GM12878 (cell line): ENCODE results near the gene PRRC2A. TPM values are rescaled to one million over a fixed set of nuclear protein-coding genes. Genes with fewer than 3 reads are reported as not detected.

Source experiments
- ATAC-seq: fragments of 200-7000 bp; cut with Tn5 transposase; 3 replicates; pipeline ENCODE4 v1.9.1; 2020; ENCODE audit warnings: mild to moderate bottlenecking, moderate library complexity
- BruUV-seq: library from RNA; stranded (reverse); fragments of 400-500 nt; replicated peaks from 2 replicates; lab custom pipeline; 2021; lab: Mats Ljungman, UMichigan
- CTCF ChIA-PET: fragments of 300-600 bp; sonication (Branson Sonifier 250); formaldehyde crosslinking; extraction: SDS; loops from one replicate; lab custom pipeline; 2021; ENCODE audit warnings: inconsistent platforms; lab: Yijun Ruan, JAX
- POLR2A ChIA-PET: fragments of 350-600 bp; formaldehyde crosslinking; extraction: SDS; loops from one replicate; lab custom pipeline; 2021; ENCODE audit warnings: inconsistent platforms; lab: Charles Lee
- RAD21 ChIA-PET: fragments of 300-600 bp; sonication (Branson Sonifier 250); formaldehyde crosslinking; loops from one replicate; lab custom pipeline; 2023; ENCODE audit warnings: antibody characterized with exemption; ENCODE audit not compliant: unreplicated experiment; lab: Charles Lee
- SMC1A ChIA-PET: fragments of 300-600 bp; sonication (Branson Sonifier 250); formaldehyde crosslinking; loops from one replicate; lab custom pipeline; 2023; ENCODE audit not compliant: unreplicated experiment, uncharacterized antibody; lab: Charles Lee
- DNase-seq: peaks from one replicate; pipeline ENCODE4 v3.0.0-alpha.2; 2011; ENCODE audit warnings: low read depth, low spot score
- FAIRE-seq: peaks from 3 replicates; lab custom pipeline; 2011; peaks lifted over from hg19 to GRCh38; lab: Jason Lieb, UNC
- H2AFZ ChIP-seq: 2 replicates; pipeline ENCODE4 v1.6.0; 2011; ENCODE audit warnings: low read depth, low read length, control low read depth; ENCODE audit not compliant: control insufficient read depth
- H3K27ac ChIP-seq: 2 replicates; pipeline ENCODE4 v1.5.1; 2011; ENCODE audit warnings: control low read depth; ENCODE audit not compliant: control insufficient read depth, insufficient read depth
- H3K27me3 ChIP-seq, 2 experiments: replicated peaks in 1 of 2; 2 replicates each; pipeline versions ENCODE4 v1.6.0 to v1.6.1; 2011; ENCODE audit warnings: low read length in 1 of 2; ENCODE audit not compliant: control insufficient read depth in 2 of 2, insufficient read depth in 2 of 2
- H3K36me3 ChIP-seq, 2 experiments: 2 replicates each; pipeline ENCODE4 v1.5.1; 2011; ENCODE audit warnings: low read length in 1 of 2; ENCODE audit not compliant: control insufficient read depth in 2 of 2, insufficient read depth in 2 of 2
- H3K4me1 ChIP-seq: 2 replicates; pipeline ENCODE4 v1.6.1; 2011; ENCODE audit warnings: mild to moderate bottlenecking, low read length, moderate library complexity, mixed read lengths; ENCODE audit not compliant: control insufficient read depth, insufficient read depth
- H3K4me2 ChIP-seq: 2 replicates; pipeline ENCODE4 v1.6.0; 2011; ENCODE audit warnings: control low read depth; ENCODE audit not compliant: control insufficient read depth, insufficient read depth
- H3K4me3 ChIP-seq: fragments of 200-600 bp; sonication (generic); 2 replicates; pipeline ENCODE4 v1.5.1; 2016
- H3K79me2 ChIP-seq: 2 replicates; pipeline ENCODE4 v1.6.0; 2011; ENCODE audit warnings: low read length; ENCODE audit not compliant: control insufficient read depth, insufficient read depth
- H3K9ac ChIP-seq: 2 replicates; pipeline ENCODE4 v1.8.0; 2011; ENCODE audit warnings: low read length, control low read depth, mixed read lengths; ENCODE audit not compliant: control insufficient read depth, insufficient read depth
- H3K9me3 ChIP-seq: replicated peaks from 3 replicates; pipeline ENCODE4 v1.5.1; 2011; ENCODE audit warnings: mild to moderate bottlenecking, low read length; ENCODE audit not compliant: control insufficient read depth, insufficient read depth
- H4K20me1 ChIP-seq: 2 replicates; pipeline ENCODE4 v1.6.0; 2011; ENCODE audit not compliant: control insufficient read depth, insufficient read depth
- IKZF2 ChIP-seq, 2 experiments: fragments of 450-650 bp; IDR thresholded peaks; 2 replicates each; pipeline ENCODE4 v1.6.1; 2017; ENCODE audit warnings: mild to moderate bottlenecking in 2 of 2, moderate library complexity in 2 of 2
- POLR2AphosphoS5 ChIP-seq: IDR thresholded peaks from 2 replicates; pipeline ENCODE4 v1.6.1; 2011; ENCODE audit warnings: mild to moderate bottlenecking, low read length, inconsistent platforms
- WGBS: methylation state at CpG from one replicate; pipeline ENCODE4 v1.1.6; 2016; ENCODE audit warnings: low lambda C conversion rate; ENCODE audit not compliant: insufficient replicate concordance, insufficient coverage; ENCODE audit errors: missing lambda C conversion rate; 5-methylcytosine and 5-hydroxymethylcytosine counted together
- in situ Hi-C: fragments of 300-500 bp; cut with MboI; formaldehyde crosslinking; loops from 9 replicates; pipeline ENCODE4 v1.14.3; 2018; ENCODE audit warnings: mixed read lengths
- intact Hi-C: fragments of 100-400 bp; cut with micrococcal nuclease; formaldehyde crosslinking; loops from one replicate; pipeline ENCODE4 v1.14.2; 2022; ENCODE audit not compliant: unreplicated experiment
- microRNA-seq: library from miRNA; unstranded; fragments of <30 nt; microRNA quantifications from one replicate; pipeline ENCODE4, GENCODE V29; 2018
- polyA plus RNA-seq, 11 experiments: library from polyadenylated mRNA; depleted of rRNA in 4 of 11; unstranded in 6 of 11; stranded (reverse) in 5 of 11; fragments of >200 nt; fragmentation: Nextera tagmentation in 4 of 11; fragmentation: Illumina TruSeq in 1 of 11; extraction: Ambion mirVana in 4 of 11; extraction: Trizol in 1 of 11; gene quantifications; 1 replicate in 1 of 11; 2 replicates in 10 of 11; pipeline versions ENCODE4 v1.2.1 to v1.2.3, GENCODE V29; 2011 to 2016; ENCODE audit warnings: inconsistent platforms in 2 of 11, missing spikeins in 2 of 11, low read depth in 1 of 11
- small RNA-seq: library from RNA; depleted of rRNA; stranded (forward); fragments of <200 nt; gene quantifications from one replicate; pipeline ENCODE3, GENCODE V24; 2014
- total RNA-seq, 4 experiments: library from RNA; depleted of rRNA in 3 of 4; stranded (reverse); fragments of >200 nt in 3 of 4; fragmentation: Illumina TruSeq in 1 of 4; extraction: Trizol in 1 of 4; gene quantifications; 2 replicates each; pipeline versions ENCODE4 v1.2.1 to v1.2.3, GENCODE V29; 2013 to 2021

Gene PRRC2A
- total and polyA plus RNA-seq, 10 of the 15 experiments (the other 5 are each of a cell fraction or from before 2014, with no cell fraction given): 0.40 to 244 (median 61.3) TPM

DNA sequence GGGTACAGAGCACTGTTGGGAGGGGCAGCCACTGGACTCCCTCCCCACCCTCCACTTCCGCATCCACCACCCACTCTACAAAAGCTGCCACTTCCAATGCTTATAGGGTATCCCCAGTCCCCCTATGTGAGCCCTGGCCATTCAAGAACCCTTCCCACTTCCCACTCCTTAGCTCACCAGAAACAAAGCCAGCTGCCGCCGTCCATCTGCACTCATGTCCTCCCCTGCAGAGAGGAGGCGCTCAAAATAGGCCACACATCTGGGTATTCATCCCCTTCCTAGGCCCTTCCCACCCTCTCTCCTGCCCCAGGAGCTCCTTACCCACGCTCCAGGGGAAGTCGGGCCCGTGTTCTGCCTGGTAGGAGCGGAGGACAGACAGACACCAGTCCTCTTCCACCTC lies 66.8 kb downstream of the PRRC2A start:
- ChIA-PET CTCF (interaction anchor here (1.2 kb wide), 2 partner anchors 25 to 83 kb away, joined by 3 to 4 read pairs; no protein-coding TSS in a partner anchor), POLR2A (no interaction called here), RAD21 (no interaction called here), SMC1A (no interaction called here)
- no peaks in the 10 kb centered on the region for H3K9me3 ChIP-seq
- H3K4me3 ChIP-seq: no peak overlapping the region
- 85% methylated on average over 8 of the region's 8 CpGs for WGBS
- H3K4me2 ChIP-seq: no peak overlapping the region
- ATAC-seq: no peak
- H3K9ac ChIP-seq: no peak overlapping the region
- H3K79me2 ChIP-seq: no peaks in the 10 kb centered on the region
- TSS peak; percentile 22 for BruUV-seq
- no peak for FAIRE-seq
- H3K27me3 ChIP-seq: no peaks in the 10 kb centered on the region
- intact Hi-C loops: no loop called here
- no peak for DNase-seq
- in situ Hi-C loops: no loop called here
- H4K20me1 ChIP-seq: no peaks in the 10 kb centered on the region
- TF ChIP-seq IKZF2 (IDR thresholded peaks at IDR 0.05) (no peak), POLR2AphosphoS5 (peak; percentile 27; the same call in 1 of the 2 replicates)
- TF ChIP-seq, all 136 proteins: peak for 1
- Histone ChIP-seq H3K36me3 (peaks cover 7 to 31% of the 10 kb centered on the region in 2 experiments; a peak in 3 of 4 replicates), H3K4me1 (no peaks in the 10 kb centered on the region), H2AFZ (no peak overlapping the region), H3K27ac (no peak overlapping the region)

Small RNA genes lying within 50 kb of the gene (microRNA-seq; reads per million reads assigned to microRNA genes)
- gene MIR6832: 0.56 reads per million

Small RNA genes lying within 50 kb of the gene (small RNA-seq; reads per million reads assigned to genes)
- not detected for gene MIR6832
- not detected for gene RF00019
- 4.4 reads per million, percentile 86 among the genes with 10 or more reads in this experiment for gene SNORA38
- gene UQCRHP1: not detected

Other genes starting within 250 kb of the PRRC2A start
Only the 7 nearest of the 35 such genes appear.
- gene LTB, start 38.3 kb upstream of the PRRC2A start, total RNA-seq (2014; rRNA removed): 37.9 and 48.6 TPM in 2 replicates
- 22.6 and 23.3 TPM in 2 replicates for gene LTB, start 38.3 kb upstream of the PRRC2A start, total RNA-seq (2014; rRNA removed; fragmentation: Illumina TruSeq; extraction: Trizol)
- 46.8 and 50.9 TPM in 2 replicates for gene LTB, start 38.3 kb upstream of the PRRC2A start, total RNA-seq (2021)
- 3.2 and 4.9 TPM in 2 replicates for gene LTB, start 38.3 kb upstream of the PRRC2A start, polyA plus RNA-seq (2011; rRNA removed)
- gene LTB, start 38.3 kb upstream of the PRRC2A start, polyA plus RNA-seq (2014; fragmentation: Illumina TruSeq; extraction: Trizol): 2.7 and 10.0 TPM in 2 replicates
- gene LTB, start 38.3 kb upstream of the PRRC2A start, polyA plus RNA-seq (2014; fragmentation: Nextera tagmentation; extraction: Ambion mirVana): 1 to 10 TPM in 1 of 2 experiments, under 1 TPM in 1; 0.71 to 5.9 TPM
- gene LTB, start 38.3 kb upstream of the PRRC2A start, polyA plus RNA-seq (2014; rRNA removed): 74.3 and 91.2 TPM in 2 replicates
- 10 to 100 TPM; 16.6 to 24.0 TPM for gene LTB, start 38.3 kb upstream of the PRRC2A start, polyA plus RNA-seq (2016; fragmentation: Nextera tagmentation; extraction: Ambion mirVana)
- 12.2 and 16.8 TPM in 2 replicates for gene LST1, start 34.4 kb upstream of the PRRC2A start, total RNA-seq (2014; rRNA removed)
- 16.4 and 19.1 TPM in 2 replicates for gene LST1, start 34.4 kb upstream of the PRRC2A start, total RNA-seq (2014; rRNA removed; fragmentation: Illumina TruSeq; extraction: Trizol)
- 16.5 and 20.6 TPM in 2 replicates for gene LST1, start 34.4 kb upstream of the PRRC2A start, total RNA-seq (2021)
- 2.9 and 4.1 TPM in 2 replicates for gene LST1, start 34.4 kb upstream of the PRRC2A start, polyA plus RNA-seq (2011; rRNA removed)
- 22.3 and 23.3 TPM in 2 replicates for gene LST1, start 34.4 kb upstream of the PRRC2A start, polyA plus RNA-seq (2014; fragmentation: Illumina TruSeq; extraction: Trizol)
- gene LST1, start 34.4 kb upstream of the PRRC2A start, polyA plus RNA-seq (2014; fragmentation: Nextera tagmentation; extraction: Ambion mirVana): 10 to 100 TPM; 30.0 to 35.5 TPM
- 21.2 and 26.3 TPM in 2 replicates for gene LST1, start 34.4 kb upstream of the PRRC2A start, polyA plus RNA-seq (2014; rRNA removed)
- 10 to 100 TPM; 10.0 to 11.9 TPM for gene LST1, start 34.4 kb upstream of the PRRC2A start, polyA plus RNA-seq (2016; fragmentation: Nextera tagmentation; extraction: Ambion mirVana)
- 11.2 and 13.1 TPM in 2 replicates for gene NCR3, start 27.7 kb upstream of the PRRC2A start, total RNA-seq (2014; rRNA removed)
- gene NCR3, start 27.7 kb upstream of the PRRC2A start, total RNA-seq (2014; rRNA removed; fragmentation: Illumina TruSeq; extraction: Trizol): 9.4 and 11.4 TPM in 2 replicates
- gene NCR3, start 27.7 kb upstream of the PRRC2A start, total RNA-seq (2021): 20.2 and 21.0 TPM in 2 replicates
- 7.7 and 12.0 TPM in 2 replicates for gene NCR3, start 27.7 kb upstream of the PRRC2A start, polyA plus RNA-seq (2011; rRNA removed)
- gene NCR3, start 27.7 kb upstream of the PRRC2A start, polyA plus RNA-seq (2014; fragmentation: Illumina TruSeq; extraction: Trizol): 10.1 and 16.8 TPM in 2 replicates
- 10 to 100 TPM; 31.2 to 42.3 TPM for gene NCR3, start 27.7 kb upstream of the PRRC2A start, polyA plus RNA-seq (2014; fragmentation: Nextera tagmentation; extraction: Ambion mirVana)
- gene NCR3, start 27.7 kb upstream of the PRRC2A start, polyA plus RNA-seq (2014; rRNA removed): 16.9 and 27.6 TPM in 2 replicates
- gene NCR3, start 27.7 kb upstream of the PRRC2A start, polyA plus RNA-seq (2016; fragmentation: Nextera tagmentation; extraction: Ambion mirVana): 10 to 100 TPM in 1 of 2 experiments, 1 to 10 TPM in 1; 9.4 to 15.0 TPM
- 69.7 and 89.5 TPM in 2 replicates for gene AIF1, start 5.5 kb upstream of the PRRC2A start, total RNA-seq (2014; rRNA removed)
- 161 and 163 TPM in 2 replicates for gene AIF1, start 5.5 kb upstream of the PRRC2A start, total RNA-seq (2014; rRNA removed; fragmentation: Illumina TruSeq; extraction: Trizol)
- gene AIF1, start 5.5 kb upstream of the PRRC2A start, total RNA-seq (2021): 91.0 and 107 TPM in 2 replicates
- 1.9 and 4.2 TPM in 2 replicates for gene AIF1, start 5.5 kb upstream of the PRRC2A start, polyA plus RNA-seq (2011; rRNA removed)
- gene AIF1, start 5.5 kb upstream of the PRRC2A start, polyA plus RNA-seq (2014; fragmentation: Illumina TruSeq; extraction: Trizol): 240 and 348 TPM in 2 replicates
- 100 to 1,000 TPM; 184 to 256 TPM for gene AIF1, start 5.5 kb upstream of the PRRC2A start, polyA plus RNA-seq (2014; fragmentation: Nextera tagmentation; extraction: Ambion mirVana)
- 81.0 and 85.3 TPM in 2 replicates for gene AIF1, start 5.5 kb upstream of the PRRC2A start, polyA plus RNA-seq (2014; rRNA removed)
- gene AIF1, start 5.5 kb upstream of the PRRC2A start, polyA plus RNA-seq (2016; fragmentation: Nextera tagmentation; extraction: Ambion mirVana): 100 to 1,000 TPM; 133 to 135 TPM
- gene BAG6, start 31.9 kb downstream of the PRRC2A start, total RNA-seq (2014; rRNA removed): 91.4 and 120 TPM in 2 replicates
- 43.3 and 50.0 TPM in 2 replicates for gene BAG6, start 31.9 kb downstream of the PRRC2A start, total RNA-seq (2014; rRNA removed; fragmentation: Illumina TruSeq; extraction: Trizol)
- 249 and 253 TPM in 2 replicates for gene BAG6, start 31.9 kb downstream of the PRRC2A start, total RNA-seq (2021)
- 34.2 and 51.1 TPM in 2 replicates for gene BAG6, start 31.9 kb downstream of the PRRC2A start, polyA plus RNA-seq (2011; rRNA removed)
- 81.3 and 119 TPM in 2 replicates for gene BAG6, start 31.9 kb downstream of the PRRC2A start, polyA plus RNA-seq (2014; fragmentation: Illumina TruSeq; extraction: Trizol)
- 10 to 100 TPM; 27.8 to 39.1 TPM for gene BAG6, start 31.9 kb downstream of the PRRC2A start, polyA plus RNA-seq (2014; fragmentation: Nextera tagmentation; extraction: Ambion mirVana)
- gene BAG6, start 31.9 kb downstream of the PRRC2A start, polyA plus RNA-seq (2014; rRNA removed): 115 and 134 TPM in 2 replicates
- 100 to 1,000 TPM in 1 of 2 experiments, 10 to 100 TPM in 1; 98.4 to 112 TPM for gene BAG6, start 31.9 kb downstream of the PRRC2A start, polyA plus RNA-seq (2016; fragmentation: Nextera tagmentation; extraction: Ambion mirVana)
- 4.4 and 6.1 TPM in 2 replicates for gene APOM, start 35.2 kb downstream of the PRRC2A start, total RNA-seq (2014; rRNA removed)
- 4.0 and 4.6 TPM in 2 replicates for gene APOM, start 35.2 kb downstream of the PRRC2A start, total RNA-seq (2014; rRNA removed; fragmentation: Illumina TruSeq; extraction: Trizol)
- 3.8 and 4.1 TPM in 2 replicates for gene APOM, start 35.2 kb downstream of the PRRC2A start, total RNA-seq (2021)
- gene APOM, start 35.2 kb downstream of the PRRC2A start, polyA plus RNA-seq (2011; rRNA removed): 4.8 and 7.9 TPM in 2 replicates
- 5.2 and 8.2 TPM in 2 replicates for gene APOM, start 35.2 kb downstream of the PRRC2A start, polyA plus RNA-seq (2014; fragmentation: Illumina TruSeq; extraction: Trizol)
- 10 to 100 TPM; 11.8 to 14.1 TPM for gene APOM, start 35.2 kb downstream of the PRRC2A start, polyA plus RNA-seq (2014; fragmentation: Nextera tagmentation; extraction: Ambion mirVana)
- 6.5 and 7.5 TPM in 2 replicates for gene APOM, start 35.2 kb downstream of the PRRC2A start, polyA plus RNA-seq (2014; rRNA removed)
- gene APOM, start 35.2 kb downstream of the PRRC2A start, polyA plus RNA-seq (2016; fragmentation: Nextera tagmentation; extraction: Ambion mirVana): 1 to 10 TPM; 5.6 to 6.6 TPM
- 20.4 and 21.6 TPM in 2 replicates for gene C6orf47, start 40.1 kb downstream of the PRRC2A start, total RNA-seq (2014; rRNA removed)
- gene C6orf47, start 40.1 kb downstream of the PRRC2A start, total RNA-seq (2014; rRNA removed; fragmentation: Illumina TruSeq; extraction: Trizol): 16.2 and 16.5 TPM in 2 replicates
- 16.1 and 17.4 TPM in 2 replicates for gene C6orf47, start 40.1 kb downstream of the PRRC2A start, total RNA-seq (2021)
- 8.0 and 8.1 TPM in 2 replicates for gene C6orf47, start 40.1 kb downstream of the PRRC2A start, polyA plus RNA-seq (2011; rRNA removed)
- gene C6orf47, start 40.1 kb downstream of the PRRC2A start, polyA plus RNA-seq (2014; fragmentation: Illumina TruSeq; extraction: Trizol): 8.2 and 13.4 TPM in 2 replicates
- gene C6orf47, start 40.1 kb downstream of the PRRC2A start, polyA plus RNA-seq (2014; fragmentation: Nextera tagmentation; extraction: Ambion mirVana): under 1 TPM in 1 of 2 experiments, not detected in 1; 0.16 TPM
- 18.6 and 19.3 TPM in 2 replicates for gene C6orf47, start 40.1 kb downstream of the PRRC2A start, polyA plus RNA-seq (2014; rRNA removed)
- gene C6orf47, start 40.1 kb downstream of the PRRC2A start, polyA plus RNA-seq (2016; fragmentation: Nextera tagmentation; extraction: Ambion mirVana): 10 to 100 TPM; 17.3 to 20.1 TPM